Mesendoderm (in vitro differentiated cells): ENCODE data around the gene DRD2. TPM values are rescaled to one million over a fixed set of nuclear protein-coding genes. Genes with fewer than 3 reads are reported as not detected.

ENCODE experiments used
- small RNA-seq: library from polyadenylated mRNA; stranded (forward); fragments of <200 nt; extraction: miRNeasy Mini kit (QIAGEN cat#:217004); gene quantifications from one replicate; pipeline ENCODE3, GENCODE V24; 2013; ENCODE audit not compliant: insufficient read depth

Gene DRD2

Small RNAs within 50 kb of the gene (small RNA-seq; reads per million reads assigned to genes)
- not detected for gene MIR4301
